ENCODE data around the gene MACROH2A1.

The MACROH2A1 gene

DNA sequence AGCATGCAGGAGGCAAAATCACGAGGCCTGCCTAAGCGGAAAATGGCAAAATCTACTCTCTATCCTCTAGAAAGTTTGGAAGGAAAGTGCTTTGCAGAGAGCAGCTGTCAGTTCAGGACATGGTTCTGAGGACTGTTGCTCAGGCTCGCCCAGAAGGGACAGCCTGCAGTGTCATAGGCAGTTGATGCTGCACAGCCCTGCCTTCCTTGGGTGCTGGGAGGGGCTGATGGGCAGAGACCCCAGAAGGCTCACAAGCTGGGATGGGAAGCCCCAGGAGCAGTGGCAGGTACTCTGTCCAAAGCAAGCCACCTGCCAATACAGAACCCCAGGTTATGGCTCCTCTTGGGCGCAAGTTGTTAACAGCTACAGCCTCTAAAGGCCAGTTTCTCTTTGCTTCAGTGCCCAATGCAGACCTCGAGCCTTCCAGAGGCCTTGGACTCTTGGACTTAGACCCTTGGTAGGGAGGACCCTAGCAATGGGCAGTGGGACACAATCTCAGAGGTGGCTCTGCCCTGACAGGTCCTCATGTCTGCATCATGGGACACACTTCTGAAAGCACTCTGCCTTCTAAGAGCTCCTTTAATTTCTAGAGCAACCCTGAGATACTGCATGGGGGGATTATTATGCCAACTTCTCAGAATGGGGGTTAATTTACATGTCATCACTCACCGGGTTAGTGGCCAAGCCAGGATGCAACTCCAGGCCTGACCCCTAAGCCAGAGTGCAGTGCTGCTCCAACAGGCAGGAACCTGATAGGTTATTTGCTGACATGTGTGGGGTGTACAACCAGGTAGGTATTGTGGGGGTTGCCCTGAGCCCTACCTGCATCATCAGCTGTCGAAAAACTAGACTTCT lies 57.1 kb downstream of the MACROH2A1 start:
- H3K27ac ChIP-seq: no peak overlapping the region
- H3K9me3 ChIP-seq (ENCODE audit: severe bottlenecking): no peaks in the 10 kb centered on the region
- peaks cover 100% of the 10 kb centered on the region for H3K36me3 ChIP-seq
- no peak for TF ChIP-seq CTCF (IDR thresholded peaks at IDR 0.05; ENCODE audit: low read depth, low read length)
- no peak for DNase-seq
- no peak overlapping the region for H3K4me3 ChIP-seq (ENCODE audit: low read depth, low read length)
- no peaks in the 10 kb centered on the region for H3K27me3 ChIP-seq (ENCODE audit: insufficient read depth, low read depth, severe bottlenecking)

DNA sequence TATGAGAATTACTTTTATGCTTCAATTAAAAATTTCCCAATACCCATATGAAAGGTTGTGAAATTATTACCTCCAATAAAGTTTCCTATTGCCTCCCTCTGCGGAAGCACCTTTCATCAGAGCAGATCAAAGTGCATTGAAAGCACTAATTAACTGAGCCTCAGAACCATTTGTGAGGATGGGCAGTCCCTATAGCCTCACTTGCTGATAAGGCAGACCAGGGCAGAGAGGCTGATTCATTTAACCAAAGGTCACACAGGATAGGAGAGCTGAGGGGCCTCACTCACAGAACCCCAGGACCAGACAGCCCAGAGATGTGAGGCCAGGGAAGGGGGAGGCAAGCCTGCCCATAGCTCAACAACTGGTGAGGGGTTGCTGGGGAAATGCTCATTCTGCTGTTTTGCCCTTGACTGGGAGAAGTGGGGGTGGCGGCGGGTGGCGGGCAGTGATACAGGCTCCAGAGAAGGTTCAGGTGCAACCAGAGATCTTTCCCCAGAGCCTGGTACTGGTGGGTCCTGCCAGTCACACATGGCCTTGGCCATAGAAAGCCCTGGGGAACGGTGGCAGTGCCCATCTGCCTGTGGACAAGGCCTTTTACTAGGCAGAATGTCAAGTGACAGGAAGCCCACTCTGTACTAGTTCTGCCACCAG lies 57.9 kb downstream of the MACROH2A1 start:
- Histone ChIP-seq H3K4me3 (ENCODE audit: low read depth, low read length) (no peak overlapping the region), H3K36me3 (peaks cover 98% of the 10 kb centered on the region), H3K27ac (no peak overlapping the region), H3K9me3 (ENCODE audit: severe bottlenecking) (no peaks in the 10 kb centered on the region), H3K27me3 (ENCODE audit: insufficient read depth, low read depth, severe bottlenecking) (no peaks in the 10 kb centered on the region)
- no peak for DNase-seq
- no peak for TF ChIP-seq CTCF (IDR thresholded peaks at IDR 0.05; ENCODE audit: low read depth, low read length)

DNA sequence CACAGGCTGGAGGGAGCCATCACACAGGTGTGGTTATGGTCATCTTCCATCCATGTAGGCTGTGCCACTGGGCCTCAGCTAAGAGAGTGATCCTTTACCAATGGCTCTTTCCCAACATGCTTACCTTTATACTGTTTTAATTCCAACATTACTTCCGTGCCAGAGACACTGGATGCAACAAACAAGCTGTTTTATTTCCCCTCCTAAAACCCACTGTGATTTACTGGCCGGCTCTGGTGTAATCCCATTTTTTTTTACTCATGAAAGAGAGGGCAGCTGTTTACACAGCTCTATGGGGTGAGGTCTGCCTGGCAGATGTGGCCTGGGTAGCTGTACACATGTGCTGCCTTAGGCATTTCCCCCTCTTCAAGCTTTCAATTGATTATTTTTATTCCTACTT lies 58.5 kb downstream of the MACROH2A1 start:
- Histone ChIP-seq H3K27ac (no peak overlapping the region), H3K4me3 (ENCODE audit: low read depth, low read length) (no peak overlapping the region), H3K36me3 (peaks cover 98% of the 10 kb centered on the region), H3K27me3 (ENCODE audit: insufficient read depth, low read depth, severe bottlenecking) (no peaks in the 10 kb centered on the region), H3K9me3 (ENCODE audit: severe bottlenecking) (no peaks in the 10 kb centered on the region)
- DNase-seq: no peak
- TF ChIP-seq CTCF (IDR thresholded peaks at IDR 0.05; ENCODE audit: low read depth, low read length): no peak

DNA sequence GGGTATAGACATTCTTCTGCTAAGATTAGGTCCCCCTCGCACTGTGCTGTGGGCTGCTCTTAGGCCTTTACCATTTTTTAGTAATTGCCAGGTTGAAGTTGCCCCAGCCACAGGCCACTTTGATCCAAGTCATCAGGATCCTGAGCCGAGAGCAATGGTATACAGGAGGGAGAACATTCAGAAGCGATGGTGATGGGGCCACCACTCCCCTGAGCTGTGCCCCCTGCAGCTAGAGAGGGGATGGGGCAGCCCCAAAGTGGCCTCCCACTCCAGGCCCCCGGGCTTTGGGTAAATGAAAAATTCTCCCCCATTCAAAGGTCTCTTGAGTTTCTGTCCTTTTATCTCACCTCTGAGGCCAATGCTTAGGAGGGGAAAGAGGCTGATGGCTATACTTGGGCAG lies 59.4 kb downstream of the MACROH2A1 start:
- no peak overlapping the region for H3K27ac ChIP-seq
- DNase-seq: no peak
- H3K36me3 ChIP-seq: peaks cover 98% of the 10 kb centered on the region
- H3K4me3 ChIP-seq (ENCODE audit: low read depth, low read length): no peak overlapping the region
- TF ChIP-seq CTCF (IDR thresholded peaks at IDR 0.05; ENCODE audit: low read depth, low read length): no peak
- no peaks in the 10 kb centered on the region for H3K27me3 ChIP-seq (ENCODE audit: insufficient read depth, low read depth, severe bottlenecking)
- no peaks in the 10 kb centered on the region for H3K9me3 ChIP-seq (ENCODE audit: severe bottlenecking)

DNA sequence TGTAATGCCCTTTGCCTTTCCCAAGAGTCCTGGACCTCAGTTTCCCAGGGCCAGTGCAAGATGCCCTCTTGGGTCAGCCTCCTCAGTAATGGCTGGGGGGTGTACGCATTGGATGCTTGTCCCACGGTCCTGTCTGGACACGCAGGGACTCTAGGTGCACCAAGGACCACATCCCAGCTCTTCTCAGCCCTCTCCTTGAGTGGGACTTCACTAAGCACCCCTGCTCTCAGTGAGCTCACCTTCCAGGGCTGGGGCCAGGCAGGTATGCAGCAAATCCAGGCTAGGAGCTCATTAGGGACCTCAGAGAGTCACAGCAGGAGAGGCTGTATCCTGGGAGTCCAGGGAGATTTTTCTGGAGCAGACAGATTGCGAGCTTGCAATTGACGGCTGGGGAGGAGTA lies 59.8 kb downstream of the MACROH2A1 start:
- no peaks in the 10 kb centered on the region for H3K27me3 ChIP-seq (ENCODE audit: insufficient read depth, low read depth, severe bottlenecking)
- DNase-seq: no peak
- peaks cover 98% of the 10 kb centered on the region for H3K36me3 ChIP-seq
- no peak overlapping the region for H3K27ac ChIP-seq
- no peaks in the 10 kb centered on the region for H3K9me3 ChIP-seq (ENCODE audit: severe bottlenecking)
- TF ChIP-seq CTCF (IDR thresholded peaks at IDR 0.05; ENCODE audit: low read depth, low read length): no peak
- H3K4me3 ChIP-seq (ENCODE audit: low read depth, low read length): no peak overlapping the region

Data from WERI-Rb-1 (cell line).